ENCODE measurements around the gene TBC1D26. TPM values are rescaled to one million over a fixed set of nuclear protein-coding genes. Genes with fewer than 3 reads are reported as not detected.
"Not testable (repeated sequence)": the region's sequence is repeated elsewhere in the genome, so short reads cannot be mapped to it uniquely, and the experiment has no call there.

The TBC1D26 gene
- total and polyA plus RNA-seq, 5 donors from 2014 or later: 0.10 TPM; not detected in 4

GRCh38 chr17:15738066-15738465 lies 6.0 kb downstream of the TBC1D26 start:
- H3K27me3 Mint-ChIP-seq: no peaks in the 10 kb centered on the region
- no peak overlapping the region for H3K27ac Mint-ChIP-seq
- Histone ChIP-seq H3K9me3 (ENCODE audit: control insufficient read depth in 2 of 2, low read length in 2 of 2) (no peaks in the 10 kb centered on the region), H3K4me1 (ENCODE audit: control insufficient read depth, insufficient read depth, low read length, poor library complexity, severe bottlenecking) (no peaks in the 10 kb centered on the region), H3K4me3 (ENCODE audit: low read depth, low read length) (no peak overlapping the region), H3K27me3 (ENCODE audit: control insufficient read depth, insufficient read depth, low read length) (no peaks in the 10 kb centered on the region), H3K36me3 (ENCODE audit: control insufficient read depth, insufficient read depth, low read length) (no peaks in the 10 kb centered on the region), H3K27ac (ENCODE audit: insufficient read depth, low read length, poor library complexity, severe bottlenecking) (no peak overlapping the region)
- H3K36me3 Mint-ChIP-seq: no peaks in the 10 kb centered on the region
- DNase-seq: no peak
- no peaks in the 10 kb centered on the region for H3K4me1 Mint-ChIP-seq
- no peak overlapping the region for H3K4me3 Mint-ChIP-seq
- H3K9me3 Mint-ChIP-seq: no peaks in the 10 kb centered on the region
- no peak for ATAC-seq (ENCODE audit: low read depth in 2 of 2)

- H3K36me3 Mint-ChIP-seq; H3K27ac Mint-ChIP-seq; H3K4me1 Mint-ChIP-seq; H3K4me1 ChIP-seq (ENCODE audit: control insufficient read depth, insufficient read depth, low read length, poor library complexity, severe bottlenecking); ATAC-seq (ENCODE audit: low read depth in 2 of 2); H3K27ac ChIP-seq (ENCODE audit: insufficient read depth, low read length, poor library complexity, severe bottlenecking); H3K9me3 Mint-ChIP-seq; H3K9me3 ChIP-seq (ENCODE audit: control insufficient read depth in 2 of 2, low read length in 2 of 2); H3K4me3 ChIP-seq (ENCODE audit: low read depth, low read length); H3K4me3 Mint-ChIP-seq; H3K27me3 ChIP-seq (ENCODE audit: control insufficient read depth, insufficient read depth, low read length); DNase-seq; H3K36me3 ChIP-seq (ENCODE audit: control insufficient read depth, insufficient read depth, low read length); H3K27me3 Mint-ChIP-seq: not testable (repeated sequence)
Measured at GRCh38 chr17:15739259-15739658, 7.2 kb downstream of the TBC1D26 start.

GRCh38 chr17:15740041-15740440 lies 8.0 kb downstream of the TBC1D26 start:
- H3K27ac ChIP-seq (ENCODE audit: insufficient read depth, low read length, poor library complexity, severe bottlenecking); H3K4me3 Mint-ChIP-seq; DNase-seq; ATAC-seq (ENCODE audit: low read depth in 2 of 2); H3K27me3 ChIP-seq (ENCODE audit: control insufficient read depth, insufficient read depth, low read length); H3K9me3 Mint-ChIP-seq; H3K27ac Mint-ChIP-seq; H3K27me3 Mint-ChIP-seq; H3K4me1 Mint-ChIP-seq; H3K4me3 ChIP-seq (ENCODE audit: low read depth, low read length); H3K36me3 ChIP-seq (ENCODE audit: control insufficient read depth, insufficient read depth, low read length); H3K36me3 Mint-ChIP-seq; H3K9me3 ChIP-seq (ENCODE audit: control insufficient read depth in 2 of 2, low read length in 2 of 2); H3K4me1 ChIP-seq (ENCODE audit: control insufficient read depth, insufficient read depth, low read length, poor library complexity, severe bottlenecking): not testable (repeated sequence)

- H3K4me3 ChIP-seq (ENCODE audit: low read depth, low read length): no peak overlapping the region
- no peaks in the 10 kb centered on the region for H3K9me3 Mint-ChIP-seq
- ATAC-seq (ENCODE audit: low read depth in 2 of 2): no peak
- DNase-seq: no peak
- H3K36me3 Mint-ChIP-seq: no peaks in the 10 kb centered on the region
- H3K27me3 ChIP-seq (ENCODE audit: control insufficient read depth, insufficient read depth, low read length): no peaks in the 10 kb centered on the region
- no peaks in the 10 kb centered on the region for H3K4me1 Mint-ChIP-seq
- H3K36me3 ChIP-seq (ENCODE audit: control insufficient read depth, insufficient read depth, low read length): no peaks in the 10 kb centered on the region
- H3K4me1 ChIP-seq (ENCODE audit: control insufficient read depth, insufficient read depth, low read length, poor library complexity, severe bottlenecking): no peaks in the 10 kb centered on the region
- no peaks in the 10 kb centered on the region for H3K9me3 ChIP-seq (ENCODE audit: control insufficient read depth in 2 of 2, low read length in 2 of 2)
- peaks cover 4% of the 10 kb centered on the region for H3K27me3 Mint-ChIP-seq
- H3K4me3 Mint-ChIP-seq: no peak overlapping the region
- H3K27ac ChIP-seq (ENCODE audit: insufficient read depth, low read length, poor library complexity, severe bottlenecking): no peak overlapping the region
- H3K27ac Mint-ChIP-seq: no peak overlapping the region
Measured at GRCh38 chr17:15740570-15741120, 8.6 kb downstream of the TBC1D26 start.

GRCh38 chr17:15741624-15742023 lies 9.5 kb downstream of the TBC1D26 start:
- no peaks in the 10 kb centered on the region for H3K36me3 Mint-ChIP-seq
- H3K27ac Mint-ChIP-seq: no peak overlapping the region
- H3K4me3 Mint-ChIP-seq: no peak overlapping the region
- Histone ChIP-seq H3K4me3 (ENCODE audit: low read depth, low read length) (no peak overlapping the region), H3K4me1 (ENCODE audit: control insufficient read depth, insufficient read depth, low read length, poor library complexity, severe bottlenecking) (no peaks in the 10 kb centered on the region), H3K27ac (ENCODE audit: insufficient read depth, low read length, poor library complexity, severe bottlenecking) (no peak overlapping the region), H3K36me3 (ENCODE audit: control insufficient read depth, insufficient read depth, low read length) (no peaks in the 10 kb centered on the region), H3K27me3 (ENCODE audit: control insufficient read depth, insufficient read depth, low read length) (no peaks in the 10 kb centered on the region), H3K9me3 (ENCODE audit: control insufficient read depth in 2 of 2, low read length in 2 of 2) (no peaks in the 10 kb centered on the region)
- H3K9me3 Mint-ChIP-seq: no peaks in the 10 kb centered on the region
- DNase-seq (no peak), ATAC-seq (ENCODE audit: low read depth in 2 of 2) (no peak)
- H3K27me3 Mint-ChIP-seq: peaks cover 7% of the 10 kb centered on the region
- H3K4me1 Mint-ChIP-seq: no peaks in the 10 kb centered on the region

GRCh38 chr17:15742051-15742795 lies 10.1 kb downstream of the TBC1D26 start:
- H3K4me3 Mint-ChIP-seq: no peak overlapping the region
- Histone ChIP-seq H3K36me3 (ENCODE audit: control insufficient read depth, insufficient read depth, low read length) (no peaks in the 10 kb centered on the region), H3K9me3 (ENCODE audit: control insufficient read depth in 2 of 2, low read length in 2 of 2) (no peaks in the 10 kb centered on the region), H3K4me1 (ENCODE audit: control insufficient read depth, insufficient read depth, low read length, poor library complexity, severe bottlenecking) (no peaks in the 10 kb centered on the region), H3K4me3 (ENCODE audit: low read depth, low read length) (no peak overlapping the region), H3K27ac (ENCODE audit: insufficient read depth, low read length, poor library complexity, severe bottlenecking) (no peak overlapping the region), H3K27me3 (ENCODE audit: control insufficient read depth, insufficient read depth, low read length) (no peaks in the 10 kb centered on the region)
- ATAC-seq (ENCODE audit: low read depth in 2 of 2): no peak
- no peaks in the 10 kb centered on the region for H3K9me3 Mint-ChIP-seq
- DNase-seq: no peak
- no peaks in the 10 kb centered on the region for H3K36me3 Mint-ChIP-seq
- H3K4me1 Mint-ChIP-seq: no peaks in the 10 kb centered on the region
- H3K27me3 Mint-ChIP-seq: peaks cover 13% of the 10 kb centered on the region
- no peak overlapping the region for H3K27ac Mint-ChIP-seq

- H3K27ac Mint-ChIP-seq: no peak overlapping the region
- no peaks in the 10 kb centered on the region for H3K36me3 Mint-ChIP-seq
- H3K27ac ChIP-seq (ENCODE audit: insufficient read depth, low read length, poor library complexity, severe bottlenecking): no peak overlapping the region
- H3K9me3 Mint-ChIP-seq: no peaks in the 10 kb centered on the region
- H3K36me3 ChIP-seq (ENCODE audit: control insufficient read depth, insufficient read depth, low read length): no peaks in the 10 kb centered on the region
- DNase-seq: no peak
- no peaks in the 10 kb centered on the region for H3K9me3 ChIP-seq (ENCODE audit: control insufficient read depth in 2 of 2, low read length in 2 of 2)
- H3K27me3 Mint-ChIP-seq: peaks cover 15% of the 10 kb centered on the region
- no peaks in the 10 kb centered on the region for H3K27me3 ChIP-seq (ENCODE audit: control insufficient read depth, insufficient read depth, low read length)
- no peak overlapping the region for H3K4me3 Mint-ChIP-seq
- H3K4me1 Mint-ChIP-seq: no peaks in the 10 kb centered on the region
- H3K4me3 ChIP-seq (ENCODE audit: low read depth, low read length): no peak overlapping the region
- no peak for ATAC-seq (ENCODE audit: low read depth in 2 of 2)
- H3K4me1 ChIP-seq (ENCODE audit: control insufficient read depth, insufficient read depth, low read length, poor library complexity, severe bottlenecking): no peaks in the 10 kb centered on the region
Measured at GRCh38 chr17:15742921-15743320, 10.8 kb downstream of the TBC1D26 start.

- Mint-ChIP-seq H3K27ac (no peak overlapping the region), H3K9me3 (no peaks in the 10 kb centered on the region), H3K36me3 (no peaks in the 10 kb centered on the region), H3K27me3 (peaks cover 21% of the 10 kb centered on the region), H3K4me1 (no peaks in the 10 kb centered on the region), H3K4me3 (no peak overlapping the region)
- ATAC-seq (ENCODE audit: low read depth in 2 of 2): no peak
- Histone ChIP-seq H3K27me3 (ENCODE audit: control insufficient read depth, insufficient read depth, low read length) (no peaks in the 10 kb centered on the region), H3K27ac (ENCODE audit: insufficient read depth, low read length, poor library complexity, severe bottlenecking) (no peak overlapping the region), H3K4me1 (ENCODE audit: control insufficient read depth, insufficient read depth, low read length, poor library complexity, severe bottlenecking) (no peaks in the 10 kb centered on the region), H3K4me3 (ENCODE audit: low read depth, low read length) (no peak overlapping the region), H3K9me3 (ENCODE audit: control insufficient read depth in 2 of 2, low read length in 2 of 2) (no peaks in the 10 kb centered on the region), H3K36me3 (ENCODE audit: control insufficient read depth, insufficient read depth, low read length) (no peaks in the 10 kb centered on the region)
- no peak for DNase-seq
Measured at GRCh38 chr17:15744074-15744676, 12.1 kb downstream of the TBC1D26 start.

Data from CD4-positive, CD25-positive, alpha-beta regulatory T cell (primary cell).